ENCODE measurements around the gene PRKCG. TPM values are rescaled to one million over a fixed set of nuclear protein-coding genes. Genes with fewer than 3 reads are reported as not detected.

Gene PRKCG
- total RNA-seq, 1 experiment from 2014 or later, result not detected

DNA sequence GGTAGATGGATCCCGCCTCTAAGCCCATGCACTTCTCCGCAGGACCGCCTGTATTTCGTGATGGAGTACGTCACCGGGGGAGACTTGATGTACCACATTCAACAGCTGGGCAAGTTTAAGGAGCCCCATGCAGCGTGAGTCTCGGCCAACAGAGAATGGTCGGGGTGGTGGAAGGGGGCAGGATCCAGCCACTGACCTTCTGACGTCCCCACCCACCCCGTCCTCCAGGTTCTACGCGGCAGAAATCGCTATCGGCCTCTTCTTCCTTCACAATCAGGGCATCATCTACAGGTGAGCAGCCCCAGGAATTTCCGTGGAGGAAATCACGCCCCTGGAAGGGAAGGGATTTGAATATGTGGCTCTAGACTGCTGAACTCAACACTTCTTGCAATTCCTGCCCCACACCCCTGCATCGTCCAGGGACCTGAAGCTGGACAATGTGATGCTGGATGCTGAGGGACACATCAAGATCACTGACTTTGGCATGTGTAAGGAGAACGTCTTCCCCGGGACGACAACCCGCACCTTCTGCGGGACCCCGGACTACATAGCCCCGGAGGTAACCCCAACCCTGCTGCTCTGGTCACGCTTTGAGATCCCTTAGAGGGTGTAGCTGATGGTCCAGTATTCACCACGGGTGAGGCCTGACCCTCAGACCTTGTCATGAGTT lies 18.3 kb downstream of the PRKCG start:
- DNase-seq (ENCODE audit: unreplicated experiment), result no peak
- BruUV-seq (replicated peaks), result no TSS peak
- intact Hi-C loops (cut with micrococcal nuclease), result no loop called here
- Mint-ChIP-seq H3K9me3 (ENCODE audit: unreplicated experiment) (no peaks in the 10 kb centered on the region), H3K36me3 (ENCODE audit: insufficient read depth, unreplicated experiment) (peaks cover 6% of the 10 kb centered on the region), H3K4me1 (ENCODE audit: insufficient read depth, unreplicated experiment) (no peaks in the 10 kb centered on the region), H3K27ac (ENCODE audit: low read depth, unreplicated experiment) (no peak overlapping the region), H3K27me3 (ENCODE audit: insufficient read depth, unreplicated experiment) (peaks cover 28% of the 10 kb centered on the region), H3K4me3 (ENCODE audit: unreplicated experiment) (no peak overlapping the region)
- POLR2A ChIA-PET, result no interaction called here
- TF ChIP-seq, protein P1, sequence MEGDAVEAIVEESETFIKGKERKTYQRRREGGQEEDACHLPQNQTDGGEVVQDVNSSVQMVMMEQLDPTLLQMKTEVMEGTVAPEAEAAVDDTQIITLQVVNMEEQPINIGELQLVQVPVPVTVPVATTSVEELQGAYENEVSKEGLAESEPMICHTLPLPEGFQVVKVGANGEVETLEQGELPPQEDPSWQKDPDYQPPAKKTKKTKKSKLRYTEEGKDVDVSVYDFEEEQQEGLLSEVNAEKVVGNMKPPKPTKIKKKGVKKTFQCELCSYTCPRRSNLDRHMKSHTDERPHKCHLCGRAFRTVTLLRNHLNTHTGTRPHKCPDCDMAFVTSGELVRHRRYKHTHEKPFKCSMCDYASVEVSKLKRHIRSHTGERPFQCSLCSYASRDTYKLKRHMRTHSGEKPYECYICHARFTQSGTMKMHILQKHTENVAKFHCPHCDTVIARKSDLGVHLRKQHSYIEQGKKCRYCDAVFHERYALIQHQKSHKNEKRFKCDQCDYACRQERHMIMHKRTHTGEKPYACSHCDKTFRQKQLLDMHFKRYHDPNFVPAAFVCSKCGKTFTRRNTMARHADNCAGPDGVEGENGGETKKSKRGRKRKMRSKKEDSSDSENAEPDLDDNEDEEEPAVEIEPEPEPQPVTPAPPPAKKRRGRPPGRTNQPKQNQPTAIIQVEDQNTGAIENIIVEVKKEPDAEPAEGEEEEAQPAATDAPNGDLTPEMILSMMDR (IDR thresholded peaks at IDR 0.05; ENCODE audit: unreplicated experiment), result no peak
- CTCF ChIA-PET, result interaction anchor here (0.6 to 2.1 kb wide), 2 partner anchors 59 to 123 kb away, joined by 4 to 7 read pairs; no protein-coding TSS in a partner anchor

DNA sequence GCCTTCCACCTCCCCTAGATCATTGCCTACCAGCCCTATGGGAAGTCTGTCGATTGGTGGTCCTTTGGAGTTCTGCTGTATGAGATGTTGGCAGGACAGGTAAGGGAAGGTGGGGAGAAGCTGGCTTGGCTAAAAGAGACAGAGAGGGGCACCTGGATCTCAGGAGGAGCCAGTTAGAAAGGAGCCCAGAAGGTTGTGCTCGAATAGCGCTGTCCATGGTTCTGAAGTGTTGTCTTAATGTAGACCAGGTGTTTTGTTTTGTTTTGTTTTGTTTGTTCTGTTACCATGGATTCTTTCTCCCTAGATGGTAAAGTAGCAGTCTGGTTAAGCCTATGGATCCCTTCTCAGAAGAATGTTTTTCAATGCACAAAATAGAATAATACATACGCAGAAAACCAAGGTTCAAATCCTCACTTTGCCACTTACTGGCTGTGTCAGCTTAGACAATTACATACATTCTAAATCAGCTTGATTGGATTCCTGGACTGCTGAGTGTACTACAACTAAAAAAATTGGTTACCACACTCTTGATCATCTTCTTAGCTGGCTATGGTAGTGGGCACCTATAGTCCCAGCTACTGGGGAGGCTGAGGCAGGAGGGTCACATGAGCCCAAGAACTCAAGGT lies 21.2 kb downstream of the PRKCG start:
- no peak overlapping the region for H3K27ac Mint-ChIP-seq (ENCODE audit: low read depth, unreplicated experiment)
- peaks cover 46% of the 10 kb centered on the region for H3K27me3 Mint-ChIP-seq (ENCODE audit: insufficient read depth, unreplicated experiment)
- no peak overlapping the region for H3K4me3 Mint-ChIP-seq (ENCODE audit: unreplicated experiment)
- no peaks in the 10 kb centered on the region for H3K9me3 Mint-ChIP-seq (ENCODE audit: unreplicated experiment)
- no peaks in the 10 kb centered on the region for H3K4me1 Mint-ChIP-seq (ENCODE audit: insufficient read depth, unreplicated experiment)
- CTCF ChIA-PET, result interaction anchor here (0.7 to 1.2 kb wide), 3 partner anchors 118 to 190 kb away, joined by 4 to 5 read pairs (median 4); no protein-coding TSS in a partner anchor
- intact Hi-C loops (cut with micrococcal nuclease), result no loop called here
- peak; percentile 69 for DNase-seq (ENCODE audit: unreplicated experiment)
- TF ChIP-seq, protein P1 (IDR thresholded peaks at IDR 0.05; ENCODE audit: unreplicated experiment), result no peak
- POLR2A ChIA-PET, result no interaction called here
- H3K36me3 Mint-ChIP-seq (ENCODE audit: insufficient read depth, unreplicated experiment), result no peaks in the 10 kb centered on the region
- BruUV-seq (replicated peaks), result no TSS peak

DNA sequence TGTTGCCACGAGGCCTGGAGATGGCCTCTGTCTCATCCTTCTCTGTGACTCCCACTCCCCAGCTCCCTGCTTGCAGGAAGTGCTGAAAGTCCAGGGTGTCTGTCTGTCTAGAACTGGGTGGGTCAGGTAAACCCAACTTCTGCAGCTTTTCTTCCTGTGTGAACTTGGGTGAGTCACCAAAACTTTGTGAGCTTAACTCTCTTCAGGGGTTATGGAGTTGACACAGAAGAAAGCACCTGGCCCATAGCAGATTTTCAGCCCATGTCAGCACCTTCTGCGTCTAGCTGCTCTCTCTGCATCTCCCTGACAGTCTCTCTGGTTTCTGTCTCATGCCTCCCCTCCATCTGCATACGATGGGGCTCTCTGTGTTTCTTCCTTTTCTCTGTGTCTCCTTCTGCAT lies 22.9 kb downstream of the PRKCG start:
- H3K27ac Mint-ChIP-seq (ENCODE audit: low read depth, unreplicated experiment), result no peak overlapping the region
- TF ChIP-seq, protein P1 (IDR thresholded peaks at IDR 0.05; ENCODE audit: unreplicated experiment), result no peak
- no TSS peak for BruUV-seq (replicated peaks)
- intact Hi-C loops (cut with micrococcal nuclease), result loop anchor here (5.0 kb wide), 1 partner anchor 63 kb away; no protein-coding TSS in a partner anchor
- H3K9me3 Mint-ChIP-seq (ENCODE audit: unreplicated experiment), result no peaks in the 10 kb centered on the region
- POLR2A ChIA-PET, result no interaction called here
- no peaks in the 10 kb centered on the region for H3K36me3 Mint-ChIP-seq (ENCODE audit: insufficient read depth, unreplicated experiment)
- H3K4me1 Mint-ChIP-seq (ENCODE audit: insufficient read depth, unreplicated experiment), result peaks cover 7% of the 10 kb centered on the region
- DNase-seq (ENCODE audit: unreplicated experiment), result no peak
- H3K4me3 Mint-ChIP-seq (ENCODE audit: unreplicated experiment), result no peak overlapping the region
- H3K27me3 Mint-ChIP-seq (ENCODE audit: insufficient read depth, unreplicated experiment), result peaks cover 63% of the 10 kb centered on the region
- CTCF ChIA-PET, result interaction anchor here (0.7 to 1.1 kb wide), 5 partner anchors 110 to 1091 kb away, joined by 3 to 5 read pairs (median 3); no protein-coding TSS in a partner anchor

- intact Hi-C loops (cut with micrococcal nuclease), result loop anchor here (5.0 kb wide), 1 partner anchor 63 kb away; no protein-coding TSS in a partner anchor
- no peak overlapping the region for H3K4me3 Mint-ChIP-seq (ENCODE audit: unreplicated experiment)
- H3K4me1 Mint-ChIP-seq (ENCODE audit: insufficient read depth, unreplicated experiment), result peaks cover 7% of the 10 kb centered on the region
- CTCF ChIA-PET, result interaction anchor here (0.5 to 1.6 kb wide), 6 partner anchors 22 to 175 kb away, joined by 3 to 5 read pairs (median 4); no protein-coding TSS in a partner anchor
- no TSS peak for BruUV-seq (replicated peaks)
- H3K9me3 Mint-ChIP-seq (ENCODE audit: unreplicated experiment), result no peaks in the 10 kb centered on the region
- no peak overlapping the region for H3K27ac Mint-ChIP-seq (ENCODE audit: low read depth, unreplicated experiment)
- no peak for DNase-seq (ENCODE audit: unreplicated experiment)
- peaks cover 72% of the 10 kb centered on the region for H3K27me3 Mint-ChIP-seq (ENCODE audit: insufficient read depth, unreplicated experiment)
- H3K36me3 Mint-ChIP-seq (ENCODE audit: insufficient read depth, unreplicated experiment), result peaks cover 6% of the 10 kb centered on the region
- POLR2A ChIA-PET, result no interaction called here
- TF ChIP-seq, protein P1 (IDR thresholded peaks at IDR 0.05; ENCODE audit: unreplicated experiment), result no peak
These were observed 23.8 kb downstream of the PRKCG start for GRCh38 chr19:53905787-53906186.

Measured in MCF 10A (cell line).